Stimulated activated memory B cell treated with anti-CD40 and anti-IgM and Interleukin-4, amounts not matched to agents 10 μg/mL and 1 μg/mL and 100 μg/mL, for 72 hours (primary cell): ENCODE measurements around the gene ADGRL3.

ENCODE experiments used
- ATAC-seq: fragments of 150-1000 bp; cut with Tn5 transposase; 2 replicates; pipeline ENCODE4 v1.10.0; 2021
- H3K27ac Mint-ChIP-seq: one replicate; pipeline ENCODE4 v1.8.0; 2022; ENCODE audit warnings: mild to moderate bottlenecking, mixed read lengths
- H3K27me3 Mint-ChIP-seq: one replicate; pipeline ENCODE4 v1.8.0; 2022; ENCODE audit warnings: mixed read lengths
- H3K36me3 Mint-ChIP-seq: one replicate; pipeline ENCODE4 v1.8.0; 2022; ENCODE audit warnings: mixed read lengths
- H3K4me1 Mint-ChIP-seq: one replicate; pipeline ENCODE4 v1.8.0; 2022; ENCODE audit warnings: mixed read lengths
- H3K4me3 Mint-ChIP-seq: one replicate; pipeline ENCODE4 v1.8.0; 2022; ENCODE audit warnings: mild to moderate bottlenecking, moderate library complexity, mixed read lengths
- H3K9me3 Mint-ChIP-seq: one replicate; pipeline ENCODE4 v1.8.0; 2022; ENCODE audit warnings: mixed read lengths

ADGRL3 gene

DNA sequence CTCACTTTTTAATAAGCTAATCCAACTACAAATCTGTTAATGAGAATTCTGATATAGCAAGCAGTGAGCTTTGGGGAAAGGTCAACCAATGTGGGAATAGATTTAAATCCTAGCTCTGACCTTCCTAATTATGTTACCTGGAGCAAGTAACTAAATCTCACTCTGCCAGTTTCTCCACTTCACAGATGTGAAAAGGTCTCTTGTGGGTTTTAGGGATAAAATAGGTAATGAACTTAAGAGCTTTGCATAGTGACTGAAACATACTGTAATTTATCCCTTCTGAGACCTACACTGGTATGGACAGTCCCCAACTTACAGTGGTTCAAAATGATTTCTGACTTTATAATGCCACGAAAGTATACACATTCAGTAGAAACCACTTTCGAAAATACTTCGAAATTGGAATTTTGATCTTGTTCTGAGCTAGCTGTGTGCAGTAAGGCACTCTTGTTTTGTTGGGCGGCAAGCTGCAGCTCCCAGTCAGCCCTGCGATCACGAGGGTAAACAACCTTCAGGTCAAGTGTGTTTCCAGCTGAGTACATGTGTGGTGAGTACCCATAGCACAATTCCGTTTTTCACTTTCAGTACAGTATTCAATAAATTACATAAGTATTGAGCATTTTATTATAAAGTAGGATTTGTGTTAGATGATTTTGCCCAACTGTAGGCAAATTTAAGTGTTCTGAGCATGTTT, 93.7 kb downstream of the ADGRL3 start:
- no peaks in the 10 kb centered on the region for H3K27me3 Mint-ChIP-seq
- no peaks in the 10 kb centered on the region for H3K4me1 Mint-ChIP-seq
- no peak for ATAC-seq
- no peaks in the 10 kb centered on the region for H3K36me3 Mint-ChIP-seq
- no peak overlapping the region for H3K27ac Mint-ChIP-seq
- H3K4me3 Mint-ChIP-seq = no peak overlapping the region
- H3K9me3 Mint-ChIP-seq = peaks cover 6% of the 10 kb centered on the region

DNA sequence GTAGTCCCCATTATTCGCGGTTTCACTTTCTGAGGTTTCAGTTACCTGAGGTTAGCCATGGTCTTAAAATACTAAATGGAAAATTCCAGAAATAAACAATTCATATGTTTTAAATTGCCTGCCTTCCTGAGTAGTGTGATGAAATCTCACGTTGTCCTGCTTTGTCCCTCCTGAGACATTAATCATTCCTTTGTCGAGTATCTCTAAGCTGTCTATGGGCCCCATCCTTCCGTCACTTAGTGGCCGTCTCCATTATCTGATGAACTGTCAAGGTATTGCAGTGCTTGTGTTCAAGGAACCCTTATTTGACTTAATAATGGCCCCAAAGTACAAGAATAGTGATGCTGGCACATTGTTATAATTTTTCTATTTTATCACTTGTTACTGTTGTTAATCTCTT, 94.8 kb downstream of the ADGRL3 start:
- no peak overlapping the region for H3K4me3 Mint-ChIP-seq
- H3K27ac Mint-ChIP-seq = no peak overlapping the region
- H3K27me3 Mint-ChIP-seq = no peaks in the 10 kb centered on the region
- H3K9me3 Mint-ChIP-seq = peaks cover 6% of the 10 kb centered on the region
- H3K4me1 Mint-ChIP-seq = no peaks in the 10 kb centered on the region
- no peak for ATAC-seq
- no peaks in the 10 kb centered on the region for H3K36me3 Mint-ChIP-seq

DNA sequence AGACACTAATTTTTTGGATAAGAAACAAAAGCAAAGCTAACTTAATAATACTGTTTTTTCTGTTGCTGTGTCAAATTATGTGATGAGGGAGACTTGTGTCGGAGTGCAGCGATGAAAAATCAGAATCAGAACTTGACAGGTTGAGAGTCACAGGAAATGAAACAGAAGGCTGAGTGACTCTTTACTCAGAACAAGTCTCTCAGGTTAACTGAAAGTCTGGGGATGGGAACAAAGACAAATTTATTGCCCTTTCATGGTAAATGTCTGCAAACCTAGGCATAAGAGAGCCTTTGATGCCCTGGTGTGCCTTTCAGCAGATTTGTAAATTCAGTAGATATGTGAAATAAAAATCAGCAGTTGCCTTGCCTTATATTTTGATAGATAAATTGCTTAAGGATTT, 96.0 kb downstream of the ADGRL3 start:
- no peak for ATAC-seq

GRCh38 chr4:61298178-61298740, 98.1 kb downstream of the ADGRL3 start:
- no peaks in the 10 kb centered on the region for H3K36me3 Mint-ChIP-seq
- no peaks in the 10 kb centered on the region for H3K4me1 Mint-ChIP-seq
- H3K27ac Mint-ChIP-seq = no peak overlapping the region
- ATAC-seq = no peak
- no peaks in the 10 kb centered on the region for H3K27me3 Mint-ChIP-seq
- H3K9me3 Mint-ChIP-seq = peaks cover 3% of the 10 kb centered on the region
- no peak overlapping the region for H3K4me3 Mint-ChIP-seq

More for the DNA sequence above, 96.0 kb downstream of the ADGRL3 start:
- no peaks in the 10 kb centered on the region for H3K36me3 Mint-ChIP-seq
- no peaks in the 10 kb centered on the region for H3K27me3 Mint-ChIP-seq
- peaks cover 3% of the 10 kb centered on the region for H3K9me3 Mint-ChIP-seq
- no peak overlapping the region for H3K27ac Mint-ChIP-seq
- H3K4me1 Mint-ChIP-seq = no peaks in the 10 kb centered on the region
- no peak overlapping the region for H3K4me3 Mint-ChIP-seq

DNA sequence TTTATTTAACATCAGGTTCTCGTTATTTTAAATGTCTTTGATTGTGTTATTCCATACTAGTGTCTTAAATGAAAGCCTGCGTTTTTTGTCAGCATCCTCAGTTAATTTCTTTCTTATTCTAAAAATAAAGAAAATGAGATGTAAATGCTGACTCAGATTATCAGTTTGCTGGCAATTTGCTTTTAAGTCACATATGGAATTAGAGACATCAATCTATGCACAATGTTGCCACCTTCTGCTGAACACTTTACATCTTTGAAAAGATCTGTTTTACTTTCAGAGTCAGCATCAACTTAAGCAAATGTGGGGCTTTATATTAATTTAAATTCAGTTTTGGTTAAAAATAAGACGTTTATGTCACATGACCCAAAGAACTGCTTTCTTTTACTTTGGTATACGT, 99.2 kb downstream of the ADGRL3 start:
- Mint-ChIP-seq H3K9me3 (peaks cover 3% of the 10 kb centered on the region), H3K4me1 (no peaks in the 10 kb centered on the region), H3K27ac (no peak overlapping the region), H3K36me3 (no peaks in the 10 kb centered on the region), H3K4me3 (no peak overlapping the region), H3K27me3 (no peaks in the 10 kb centered on the region)
- ATAC-seq = no peak

DNA sequence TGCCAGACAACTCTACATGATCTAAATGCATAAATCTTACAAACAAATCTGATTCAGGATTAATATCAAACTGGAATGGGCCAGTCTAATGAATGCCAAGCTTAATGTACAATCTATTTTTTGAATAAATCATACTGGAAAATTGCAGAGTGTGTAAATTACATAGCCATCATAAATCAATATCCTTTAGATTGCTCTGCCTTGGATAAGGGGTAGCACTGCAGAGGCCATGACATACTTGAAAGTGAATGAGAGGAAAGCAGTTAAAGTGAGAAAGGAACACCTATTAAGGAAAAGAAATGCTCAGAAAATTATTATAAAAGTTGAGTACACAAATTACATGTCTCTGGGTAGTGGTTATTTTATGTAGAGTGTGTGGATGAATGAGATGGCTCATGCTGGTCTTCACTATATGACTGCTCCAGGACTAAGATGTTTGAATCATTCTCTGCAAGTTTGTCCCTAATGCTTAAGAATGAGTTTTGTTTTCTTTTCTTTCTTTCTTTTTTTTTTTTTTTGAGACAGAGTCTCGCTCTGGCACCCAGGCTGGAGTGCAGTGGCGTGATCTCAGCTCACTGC, 100.2 kb downstream of the ADGRL3 start:
- Mint-ChIP-seq H3K4me3 (no peak overlapping the region), H3K9me3 (peaks cover 3% of the 10 kb centered on the region), H3K27me3 (no peaks in the 10 kb centered on the region), H3K4me1 (no peaks in the 10 kb centered on the region), H3K27ac (no peak overlapping the region), H3K36me3 (no peaks in the 10 kb centered on the region)
- no peak for ATAC-seq

GRCh38 chr4:61301271-61301670, 101.1 kb downstream of the ADGRL3 start:
- H3K9me3 Mint-ChIP-seq = peaks cover 3% of the 10 kb centered on the region
- no peak overlapping the region for H3K27ac Mint-ChIP-seq
- no peaks in the 10 kb centered on the region for H3K4me1 Mint-ChIP-seq
- ATAC-seq = no peak
- no peaks in the 10 kb centered on the region for H3K36me3 Mint-ChIP-seq
- no peak overlapping the region for H3K4me3 Mint-ChIP-seq
- no peaks in the 10 kb centered on the region for H3K27me3 Mint-ChIP-seq

- Mint-ChIP-seq H3K36me3 (no peaks in the 10 kb centered on the region), H3K9me3 (no peaks in the 10 kb centered on the region), H3K4me1 (no peaks in the 10 kb centered on the region), H3K4me3 (no peak overlapping the region), H3K27me3 (no peaks in the 10 kb centered on the region), H3K27ac (no peak overlapping the region)
- ATAC-seq = no peak
Measured at GRCh38 chr4:61308033-61308432, 107.9 kb downstream of the ADGRL3 start.

- Mint-ChIP-seq H3K4me3 (no peak overlapping the region), H3K9me3 (no peaks in the 10 kb centered on the region), H3K27ac (no peak overlapping the region), H3K36me3 (no peaks in the 10 kb centered on the region), H3K27me3 (no peaks in the 10 kb centered on the region), H3K4me1 (no peaks in the 10 kb centered on the region)
- no peak for ATAC-seq
Measured at GRCh38 chr4:61309616-61310015, 109.5 kb downstream of the ADGRL3 start.

GRCh38 chr4:61312526-61312925, 112.4 kb downstream of the ADGRL3 start:
- Mint-ChIP-seq H3K4me1 (no peaks in the 10 kb centered on the region), H3K27ac (no peak overlapping the region), H3K9me3 (no peaks in the 10 kb centered on the region), H3K36me3 (no peaks in the 10 kb centered on the region), H3K4me3 (no peak overlapping the region), H3K27me3 (no peaks in the 10 kb centered on the region)
- ATAC-seq = no peak

- H3K4me3 Mint-ChIP-seq = no peak overlapping the region
- H3K9me3 Mint-ChIP-seq = peaks cover 2% of the 10 kb centered on the region
- ATAC-seq = no peak
- no peak overlapping the region for H3K27ac Mint-ChIP-seq
- H3K36me3 Mint-ChIP-seq = no peaks in the 10 kb centered on the region
- no peaks in the 10 kb centered on the region for H3K27me3 Mint-ChIP-seq
- no peaks in the 10 kb centered on the region for H3K4me1 Mint-ChIP-seq
Measured at GRCh38 chr4:61318431-61318830, 118.3 kb downstream of the ADGRL3 start.

GRCh38 chr4:61319156-61319555, 119.0 kb downstream of the ADGRL3 start:
- H3K27ac Mint-ChIP-seq = no peak overlapping the region
- ATAC-seq = no peak
- H3K4me3 Mint-ChIP-seq = no peak overlapping the region
- peaks cover 6% of the 10 kb centered on the region for H3K9me3 Mint-ChIP-seq
- no peaks in the 10 kb centered on the region for H3K4me1 Mint-ChIP-seq
- no peaks in the 10 kb centered on the region for H3K36me3 Mint-ChIP-seq
- H3K27me3 Mint-ChIP-seq = no peaks in the 10 kb centered on the region

GRCh38 chr4:61320154-61320553, 120.0 kb downstream of the ADGRL3 start:
- Mint-ChIP-seq H3K4me3 (no peak overlapping the region), H3K9me3 (peaks cover 6% of the 10 kb centered on the region), H3K27me3 (no peaks in the 10 kb centered on the region), H3K27ac (no peak overlapping the region), H3K36me3 (no peaks in the 10 kb centered on the region), H3K4me1 (no peaks in the 10 kb centered on the region)
- ATAC-seq = no peak

DNA sequence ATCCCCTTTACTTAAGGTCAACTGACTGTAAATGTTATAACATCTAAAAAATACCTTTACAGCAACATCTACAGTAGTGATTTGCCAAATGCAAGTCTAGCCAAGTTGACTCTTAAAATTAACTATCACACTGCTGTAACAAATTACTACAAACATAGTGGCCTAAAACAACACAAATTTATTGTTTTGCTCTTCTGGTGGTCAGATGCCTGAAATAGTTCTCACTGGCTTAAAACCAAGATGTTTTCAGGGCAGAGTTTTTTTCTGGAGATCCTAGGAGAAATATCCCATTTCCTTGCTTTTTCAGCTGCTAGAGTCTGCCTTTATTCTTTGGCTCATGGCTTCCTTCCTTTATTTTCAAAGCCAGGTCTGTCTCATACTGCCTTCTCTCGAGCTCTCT, 120.5 kb downstream of the ADGRL3 start:
- Mint-ChIP-seq H3K4me1 (no peaks in the 10 kb centered on the region), H3K36me3 (no peaks in the 10 kb centered on the region), H3K27me3 (no peaks in the 10 kb centered on the region), H3K4me3 (no peak overlapping the region), H3K9me3 (peaks cover 6% of the 10 kb centered on the region), H3K27ac (no peak overlapping the region)
- ATAC-seq = no peak

DNA sequence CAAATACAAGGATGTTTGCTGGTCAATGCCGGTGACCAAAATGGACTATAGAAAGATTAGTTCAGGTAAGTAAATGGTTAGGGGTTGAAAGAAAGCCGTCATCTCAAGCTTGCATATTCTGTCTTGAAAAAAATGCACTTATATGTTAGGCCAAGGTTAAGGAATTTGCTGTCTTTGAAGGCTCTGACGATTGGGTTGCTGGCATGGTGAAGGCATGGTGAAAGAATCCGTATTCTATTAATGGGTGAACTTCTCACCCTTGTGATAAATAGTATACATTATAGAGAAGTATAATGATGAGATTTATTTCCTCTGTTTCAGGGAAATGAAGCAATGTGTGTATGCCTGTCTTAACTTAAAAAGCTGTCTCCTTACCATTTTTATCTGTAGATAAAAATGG, 132.6 kb downstream of the ADGRL3 start:
- H3K9me3 Mint-ChIP-seq = peaks cover 9% of the 10 kb centered on the region
- no peak for ATAC-seq
- no peak overlapping the region for H3K4me3 Mint-ChIP-seq
- no peaks in the 10 kb centered on the region for H3K36me3 Mint-ChIP-seq
- H3K27ac Mint-ChIP-seq = no peak overlapping the region
- no peaks in the 10 kb centered on the region for H3K27me3 Mint-ChIP-seq
- H3K4me1 Mint-ChIP-seq = no peaks in the 10 kb centered on the region

DNA sequence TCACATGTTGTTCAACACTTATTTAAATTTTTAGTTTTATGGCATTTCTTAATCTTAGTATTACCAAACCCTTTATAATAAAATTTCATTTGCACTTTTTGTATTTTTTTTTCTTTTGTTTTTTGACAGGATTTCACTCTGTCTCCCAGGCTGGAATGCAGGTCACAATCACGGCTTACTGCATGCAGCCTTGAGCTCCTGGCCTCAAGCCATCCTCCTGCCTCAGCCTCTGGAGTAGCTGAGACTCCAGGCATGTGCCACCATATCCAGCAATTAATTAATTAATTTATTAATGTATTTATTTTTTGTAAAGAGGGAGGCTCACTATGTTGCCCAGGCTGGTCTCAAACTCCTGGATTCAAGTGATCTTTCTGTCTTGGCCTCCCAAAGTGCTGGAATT, 133.4 kb downstream of the ADGRL3 start:
- H3K27ac Mint-ChIP-seq = no peak overlapping the region
- H3K36me3 Mint-ChIP-seq = no peaks in the 10 kb centered on the region
- no peaks in the 10 kb centered on the region for H3K4me1 Mint-ChIP-seq
- H3K4me3 Mint-ChIP-seq = no peak overlapping the region
- H3K27me3 Mint-ChIP-seq = no peaks in the 10 kb centered on the region
- peaks cover 7% of the 10 kb centered on the region for H3K9me3 Mint-ChIP-seq
- no peak for ATAC-seq
